ENCODE measurements around the gene BRD2. TPM values are rescaled to one million over a fixed set of nuclear protein-coding genes. Genes with fewer than 3 reads are reported as not detected.

The BRD2 gene
- total and polyA plus RNA-seq, 9 of the 15 experiments (the other 6 are each of a cell fraction or from before 2014, with no cell fraction given): 19.0 to 252 (median 181) TPM

DNA sequence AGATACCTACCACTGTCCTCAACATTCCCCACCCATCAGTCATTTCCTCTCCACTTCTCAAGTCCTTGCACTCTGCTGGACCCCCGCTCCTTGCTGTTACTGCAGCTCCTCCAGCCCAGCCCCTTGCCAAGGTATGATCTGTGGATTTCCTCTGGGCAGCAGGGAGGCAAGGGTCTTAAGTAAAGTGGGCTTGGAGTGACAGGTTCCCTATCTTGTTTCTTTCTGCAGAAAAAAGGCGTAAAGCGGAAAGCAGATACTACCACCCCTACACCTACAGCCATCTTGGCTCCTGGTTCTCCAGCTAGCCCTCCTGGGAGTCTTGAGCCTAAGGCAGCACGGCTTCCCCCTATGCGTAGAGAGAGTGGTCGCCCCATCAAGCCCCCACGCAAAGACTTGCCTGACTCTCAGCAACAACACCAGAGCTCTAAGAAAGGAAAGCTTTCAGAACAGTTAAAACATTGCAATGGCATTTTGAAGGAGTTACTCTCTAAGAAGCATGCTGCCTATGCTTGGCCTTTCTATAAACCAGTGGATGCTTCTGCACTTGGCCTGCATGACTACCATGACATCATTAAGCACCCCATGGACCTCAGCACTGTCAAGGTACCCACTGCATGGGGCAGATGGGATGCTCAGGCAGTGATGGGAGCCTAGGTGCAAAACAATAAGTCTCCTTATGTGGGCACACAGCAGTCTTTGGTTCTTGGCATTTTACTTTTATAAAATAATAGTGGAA, 8.1 kb downstream of the BRD2 start (continued):
- TF ChIP-seq PATZ1 (CRISPR knock-in tag; IDR thresholded peaks at IDR 0.05; ENCODE audit: borderline replicate concordance) (no peak), ZNF436 (CRISPR knock-in tag; IDR thresholded peaks at IDR 0.05) (no peak), ZNF76 (CRISPR knock-in tag; IDR thresholded peaks at IDR 0.05; ENCODE audit: borderline replicate concordance) (no peak), JUND (IDR thresholded peaks at IDR 0.05; ENCODE audit: borderline replicate concordance, low read depth, low read length) (no peak), JUND (tag; IDR thresholded peaks at IDR 0.05; ENCODE audit: borderline replicate concordance, low read depth, low read length) (no peak), ZEB2 (IDR thresholded peaks at IDR 0.05) (no peak), TGIF2 (CRISPR knock-in tag; IDR thresholded peaks at IDR 0.05) (0 out of 2 replicates have a peak, but pooled peaks have one; percentile 15), SMAD1 (IDR thresholded peaks at IDR 0.05; ENCODE audit: low read depth, low read length, partially characterized antibody) (peak; percentile 29), SRSF1 (IDR thresholded peaks at IDR 0.05; ENCODE audit: low read depth, low read length) (no peak), E2F3 (CRISPR knock-in tag; IDR thresholded peaks at IDR 0.05) (no peak), ZNF699 (CRISPR knock-in tag; IDR thresholded peaks at IDR 0.05; ENCODE audit: insufficient replicate concordance) (no peak), ZNF431 (CRISPR knock-in tag; IDR thresholded peaks at IDR 0.05) (no peak), POLR2H (tag; IDR thresholded peaks at IDR 0.05; ENCODE audit: low read depth) (no peak), BCL6 (CRISPR knock-in tag; IDR thresholded peaks at IDR 0.05) (no peak), SIX5 (IDR thresholded peaks at IDR 0.05; ENCODE audit: borderline replicate concordance in 1 of 2, insufficient read depth in 1 of 2, low read depth in 1 of 2, low read length in 2 of 2) (no peak), ZSCAN29 (IDR thresholded peaks at IDR 0.05) (no peak), AFF1 (IDR thresholded peaks at IDR 0.05; ENCODE audit: low read depth in 1 of 2, partially characterized antibody in 2 of 2) (no peak), SMAD2 (IDR thresholded peaks at IDR 0.05; ENCODE audit: low read depth, low read length) (no peak)

Measured in K562 (cell line).